ENCODE results near the gene SELPLG. TPM values are rescaled to one million over a fixed set of nuclear protein-coding genes. Genes with fewer than 3 reads are reported as not detected.

SELPLG gene
- total and polyA plus RNA-seq, 2 experiments from 2014 or later: 0.37 to 1.5 TPM

GRCh38 chr12:108614639-108615038 lies 19.1 kb downstream of the SELPLG start:
- Histone ChIP-seq H3K4me1 (ENCODE audit: insufficient read depth) (peaks cover 11% of the 10 kb centered on the region), H3K79me2 (no peaks in the 10 kb centered on the region), H2AFZ (no peak overlapping the region), H3K4me3 (no peak overlapping the region), H3K9me3 (ENCODE audit: low read depth) (no peaks in the 10 kb centered on the region), H3K27me3 (no peaks in the 10 kb centered on the region), H3K4me2 (no peak overlapping the region), H3K27ac (no peak overlapping the region), H3K9me2 (replicated peaks; ENCODE audit: insufficient read depth) (no peaks in the 10 kb centered on the region), H4K20me1 (ENCODE audit: insufficient read depth, poor library complexity, severe bottlenecking) (no peaks in the 10 kb centered on the region), H3K36me3 (replicated peaks; ENCODE audit: insufficient read depth, low read depth) (no peaks in the 10 kb centered on the region)
- 94% methylated on average over 6 of the region's 6 CpGs for WGBS (ENCODE audit: low lambda C conversion rate, missing lambda C conversion rate)
- TF ChIP-seq EZH2 (IDR thresholded peaks at IDR 0.05; ENCODE audit: borderline replicate concordance): no peak
- TF ChIP-seq EZH2phosphoT487 (IDR thresholded peaks at IDR 0.05; ENCODE audit: low read depth, severe bottlenecking, unreplicated experiment): no peak
- TF ChIP-seq, protein P1, sequence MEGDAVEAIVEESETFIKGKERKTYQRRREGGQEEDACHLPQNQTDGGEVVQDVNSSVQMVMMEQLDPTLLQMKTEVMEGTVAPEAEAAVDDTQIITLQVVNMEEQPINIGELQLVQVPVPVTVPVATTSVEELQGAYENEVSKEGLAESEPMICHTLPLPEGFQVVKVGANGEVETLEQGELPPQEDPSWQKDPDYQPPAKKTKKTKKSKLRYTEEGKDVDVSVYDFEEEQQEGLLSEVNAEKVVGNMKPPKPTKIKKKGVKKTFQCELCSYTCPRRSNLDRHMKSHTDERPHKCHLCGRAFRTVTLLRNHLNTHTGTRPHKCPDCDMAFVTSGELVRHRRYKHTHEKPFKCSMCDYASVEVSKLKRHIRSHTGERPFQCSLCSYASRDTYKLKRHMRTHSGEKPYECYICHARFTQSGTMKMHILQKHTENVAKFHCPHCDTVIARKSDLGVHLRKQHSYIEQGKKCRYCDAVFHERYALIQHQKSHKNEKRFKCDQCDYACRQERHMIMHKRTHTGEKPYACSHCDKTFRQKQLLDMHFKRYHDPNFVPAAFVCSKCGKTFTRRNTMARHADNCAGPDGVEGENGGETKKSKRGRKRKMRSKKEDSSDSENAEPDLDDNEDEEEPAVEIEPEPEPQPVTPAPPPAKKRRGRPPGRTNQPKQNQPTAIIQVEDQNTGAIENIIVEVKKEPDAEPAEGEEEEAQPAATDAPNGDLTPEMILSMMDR (IDR thresholded peaks at IDR 0.05; ENCODE audit: poor library complexity): no peak
- DNase-seq (ENCODE audit: low spot score): no peak

DNA sequence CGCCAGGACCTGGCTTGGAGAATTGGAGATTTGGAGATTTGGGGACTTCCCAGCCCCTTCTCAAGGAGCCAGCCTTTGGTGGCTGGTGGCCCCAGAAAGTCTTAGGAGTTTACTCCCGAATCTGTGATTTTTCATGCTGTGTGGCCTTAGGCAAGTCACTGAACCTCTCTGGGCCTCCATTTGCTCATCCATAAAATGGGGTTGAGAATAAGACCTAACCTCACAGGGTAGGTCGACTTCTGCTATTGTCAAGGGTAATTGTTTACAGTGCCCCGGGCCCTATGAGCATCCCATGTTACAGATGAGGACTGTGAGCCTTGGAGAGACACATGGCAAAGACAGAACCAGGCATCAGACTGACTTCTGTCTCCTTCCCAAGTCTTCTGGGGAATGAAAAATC lies 19.7 kb downstream of the SELPLG start:
- Histone ChIP-seq H3K27me3 (no peaks in the 10 kb centered on the region), H2AFZ (no peak overlapping the region), H3K27ac (no peak overlapping the region), H3K79me2 (no peaks in the 10 kb centered on the region), H3K4me1 (ENCODE audit: insufficient read depth) (peaks cover 11% of the 10 kb centered on the region), H3K9me2 (replicated peaks; ENCODE audit: insufficient read depth) (no peaks in the 10 kb centered on the region), H3K4me3 (no peak overlapping the region), H3K4me2 (no peak overlapping the region), H3K9me3 (ENCODE audit: low read depth) (no peaks in the 10 kb centered on the region), H3K36me3 (replicated peaks; ENCODE audit: insufficient read depth, low read depth) (no peaks in the 10 kb centered on the region), H4K20me1 (ENCODE audit: insufficient read depth, poor library complexity, severe bottlenecking) (no peaks in the 10 kb centered on the region)
- no peak for DNase-seq (ENCODE audit: low spot score)
- WGBS (ENCODE audit: low lambda C conversion rate, missing lambda C conversion rate): 78% methylated on average over 4 of the region's 4 CpGs
- TF ChIP-seq EZH2phosphoT487 (IDR thresholded peaks at IDR 0.05; ENCODE audit: low read depth, severe bottlenecking, unreplicated experiment) (no peak), EZH2 (IDR thresholded peaks at IDR 0.05; ENCODE audit: borderline replicate concordance) (no peak)
- TF ChIP-seq, protein P1 (IDR thresholded peaks at IDR 0.05; ENCODE audit: poor library complexity): no peak

DNA sequence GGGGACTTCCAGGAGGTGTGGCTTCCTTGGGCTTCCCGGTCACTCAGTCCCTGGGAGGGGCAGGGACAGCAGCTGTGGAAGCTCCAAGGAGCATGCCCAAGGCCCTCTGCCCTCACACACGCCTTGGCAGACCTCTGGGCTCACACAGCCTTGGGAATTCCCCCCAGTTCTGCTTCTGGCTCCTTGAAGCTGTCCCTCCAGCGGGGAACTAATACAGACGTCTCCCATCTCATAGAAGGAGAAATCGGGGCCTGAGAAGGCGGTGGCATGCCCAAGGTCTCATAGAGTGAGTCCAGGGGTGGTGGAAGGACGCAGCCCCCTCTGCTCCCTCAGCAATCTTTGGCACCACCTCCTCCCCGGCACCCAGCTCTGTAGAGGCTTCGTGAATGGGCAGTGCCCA lies 20.1 kb downstream of the SELPLG start:
- H3K36me3 ChIP-seq (replicated peaks; ENCODE audit: insufficient read depth, low read depth): no peaks in the 10 kb centered on the region
- H2AFZ ChIP-seq: no peak overlapping the region
- no peaks in the 10 kb centered on the region for H3K79me2 ChIP-seq
- no peak overlapping the region for H3K27ac ChIP-seq
- no peak overlapping the region for H3K4me3 ChIP-seq
- H3K9me3 ChIP-seq (ENCODE audit: low read depth): no peaks in the 10 kb centered on the region
- peaks cover 11% of the 10 kb centered on the region for H3K4me1 ChIP-seq (ENCODE audit: insufficient read depth)
- no peak overlapping the region for H3K4me2 ChIP-seq
- no peaks in the 10 kb centered on the region for H3K27me3 ChIP-seq
- H3K9me2 ChIP-seq (replicated peaks; ENCODE audit: insufficient read depth): no peaks in the 10 kb centered on the region
- WGBS (ENCODE audit: low lambda C conversion rate, missing lambda C conversion rate): 74% methylated on average over 9 of the region's 9 CpGs
- no peak for DNase-seq (ENCODE audit: low spot score)
- no peaks in the 10 kb centered on the region for H4K20me1 ChIP-seq (ENCODE audit: insufficient read depth, poor library complexity, severe bottlenecking)
- TF ChIP-seq EZH2phosphoT487 (IDR thresholded peaks at IDR 0.05; ENCODE audit: low read depth, severe bottlenecking, unreplicated experiment) (no peak), EZH2 (IDR thresholded peaks at IDR 0.05; ENCODE audit: borderline replicate concordance) (no peak)
- TF ChIP-seq, protein P1 (IDR thresholded peaks at IDR 0.05; ENCODE audit: poor library complexity): no peak

GRCh38 chr12:108612788-108613282 lies 20.9 kb downstream of the SELPLG start:
- 80% methylated on average over 8 of the region's 8 CpGs for WGBS (ENCODE audit: low lambda C conversion rate, missing lambda C conversion rate)
- no peak overlapping the region for H3K4me3 ChIP-seq
- no peaks in the 10 kb centered on the region for H3K9me3 ChIP-seq (ENCODE audit: low read depth)
- no peaks in the 10 kb centered on the region for H3K9me2 ChIP-seq (replicated peaks; ENCODE audit: insufficient read depth)
- H2AFZ ChIP-seq: no peak overlapping the region
- TF ChIP-seq EZH2 (IDR thresholded peaks at IDR 0.05; ENCODE audit: borderline replicate concordance): no peak
- no peak for TF ChIP-seq EZH2phosphoT487 (IDR thresholded peaks at IDR 0.05; ENCODE audit: low read depth, severe bottlenecking, unreplicated experiment)
- TF ChIP-seq, protein P1 (IDR thresholded peaks at IDR 0.05; ENCODE audit: poor library complexity): no peak
- H4K20me1 ChIP-seq (ENCODE audit: insufficient read depth, poor library complexity, severe bottlenecking): no peaks in the 10 kb centered on the region
- H3K27ac ChIP-seq: no peak overlapping the region
- no peaks in the 10 kb centered on the region for H3K27me3 ChIP-seq
- DNase-seq (ENCODE audit: low spot score): no peak
- H3K36me3 ChIP-seq (replicated peaks; ENCODE audit: insufficient read depth, low read depth): no peaks in the 10 kb centered on the region
- no peak overlapping the region for H3K4me2 ChIP-seq
- H3K79me2 ChIP-seq: no peaks in the 10 kb centered on the region
- peaks cover 11% of the 10 kb centered on the region for H3K4me1 ChIP-seq (ENCODE audit: insufficient read depth)

Data from hepatocyte (in vitro differentiated cells).